Germinal center (tissue), 1 donor: Measurements from ENCODE around the gene BRI3.
"Not testable (repeated sequence)": the region's sequence is repeated elsewhere in the genome, so short reads cannot be mapped to it uniquely, and the experiment has no call there.

Experiments
- DNase-seq: peaks from one replicate; pipeline ENCODE4 v3.0.0; 2012; ENCODE audit warnings: mixed read lengths, low spot score

Gene BRI3

DNA sequence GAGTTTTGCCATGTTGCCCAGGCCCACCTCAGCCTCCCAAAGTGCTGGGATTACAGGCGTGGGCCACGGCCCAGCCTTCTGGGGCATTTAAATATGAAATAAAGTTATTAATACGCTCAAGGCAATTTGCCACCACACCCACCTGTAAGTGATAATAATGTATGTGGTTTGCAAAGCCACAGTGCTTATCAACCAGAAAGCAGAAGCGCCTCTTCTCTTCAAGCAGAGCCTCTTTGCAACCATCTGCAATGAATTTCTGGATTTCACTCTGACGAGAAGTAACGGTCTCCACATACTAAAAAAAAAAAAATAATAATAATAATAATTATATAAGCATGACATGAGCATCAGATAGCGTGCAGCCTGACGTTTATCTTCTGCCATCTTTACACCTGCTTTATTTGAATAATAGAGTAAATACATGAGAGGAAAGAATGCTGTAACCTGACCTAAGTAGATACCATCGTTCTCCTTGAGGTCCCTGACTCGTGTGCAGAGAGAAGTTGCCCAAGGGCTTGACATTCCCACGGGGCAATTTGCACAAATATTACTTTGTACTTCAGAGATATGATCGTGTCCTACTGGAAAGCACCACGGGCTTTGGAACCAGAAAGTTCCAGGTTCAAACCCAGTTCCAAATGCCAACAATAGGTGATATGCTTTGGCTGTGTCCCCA is 34.0 kb downstream of the BRI3 start:
- DNase-seq, result peak; percentile 70

DNA sequence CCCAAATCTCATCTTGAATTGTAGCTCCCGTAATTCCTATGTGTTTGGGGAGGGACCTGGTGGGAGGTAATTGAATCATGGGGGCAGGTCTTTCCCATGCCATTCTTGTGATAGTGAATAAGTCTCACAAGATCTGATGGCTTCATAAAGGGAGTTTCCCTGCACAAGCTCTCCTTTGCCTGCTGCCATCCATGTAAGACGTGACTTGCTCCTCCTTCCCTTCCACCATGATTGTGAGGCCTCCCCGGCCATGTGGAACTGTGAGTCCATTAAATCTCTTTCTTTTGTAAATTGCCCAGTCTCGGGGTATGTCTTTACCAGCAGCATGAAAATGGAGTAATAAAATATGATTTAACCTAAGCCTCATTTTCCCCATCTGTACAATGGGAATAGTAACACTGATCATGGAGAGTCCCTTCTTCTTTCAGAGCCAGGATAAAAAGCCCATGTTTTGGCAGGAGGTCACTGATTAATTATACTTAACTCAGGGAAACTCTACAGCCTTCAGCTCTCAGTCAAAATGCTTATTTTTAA is 34.6 kb downstream of the BRI3 start:
- not testable (repeated sequence) for DNase-seq

- DNase-seq, result no peak
Measured at GRCh38 chr7:98317366-98318040, 36.0 kb downstream of the BRI3 start.

- DNase-seq, result no peak
Measured at GRCh38 chr7:98319176-98319575, 37.7 kb downstream of the BRI3 start.

DNA sequence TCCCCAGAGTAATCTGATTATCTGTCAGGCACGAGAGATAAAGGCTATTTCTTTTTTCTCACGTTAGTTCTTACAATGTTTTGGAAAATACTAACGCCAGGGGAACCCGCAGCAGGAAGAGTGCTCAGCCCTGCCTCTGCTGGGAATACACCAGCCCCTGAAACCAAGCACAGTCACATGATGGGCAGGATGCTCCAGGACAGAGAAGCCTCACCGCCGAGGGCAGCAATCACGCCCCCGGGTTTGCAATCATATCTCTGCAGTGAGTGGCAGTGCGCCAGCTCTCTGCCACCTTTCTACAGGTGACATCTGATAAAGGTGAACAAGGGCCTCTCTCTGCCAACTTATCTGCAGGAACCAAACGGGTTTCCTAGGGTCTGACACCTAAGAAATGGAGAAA is 39.8 kb downstream of the BRI3 start:
- no peak for DNase-seq

GRCh38 chr7:98322331-98323270 is 41.1 kb downstream of the BRI3 start:
- DNase-seq, result no peak

GRCh38 chr7:98323597-98324322 is 42.3 kb downstream of the BRI3 start:
- DNase-seq, result no peak

- no peak for DNase-seq
Measured at GRCh38 chr7:98324782-98325181, 43.3 kb downstream of the BRI3 start.

GRCh38 chr7:98329100-98329790 is 47.8 kb downstream of the BRI3 start:
- DNase-seq, result no peak

DNA sequence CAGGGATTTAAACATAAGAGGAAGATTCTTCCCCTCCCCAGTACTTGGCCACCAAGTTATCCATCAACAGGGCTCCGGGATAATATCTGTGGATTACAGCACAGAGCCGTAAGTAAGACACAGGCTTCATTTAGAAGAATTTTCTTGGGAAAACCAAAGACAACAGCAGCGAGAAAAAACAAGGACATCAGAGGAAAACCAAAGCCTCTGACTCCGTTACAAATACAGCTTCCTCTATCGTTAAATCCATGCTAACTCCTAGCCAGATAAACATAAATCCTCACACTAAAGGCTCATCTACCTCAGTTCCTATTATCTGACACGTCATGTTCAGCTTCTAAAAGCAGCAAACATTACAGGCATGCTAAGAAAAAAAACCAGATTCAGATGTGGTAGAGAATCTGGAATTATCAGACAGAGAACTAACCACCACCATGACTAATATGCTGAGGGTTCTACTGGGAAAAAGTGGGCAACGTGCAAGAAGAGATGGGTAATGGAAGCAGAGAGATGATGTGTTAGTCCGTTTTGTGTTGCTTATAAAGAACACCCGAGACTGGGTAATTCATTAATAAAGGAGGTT is 48.4 kb downstream of the BRI3 start:
- no peak for DNase-seq

DNA sequence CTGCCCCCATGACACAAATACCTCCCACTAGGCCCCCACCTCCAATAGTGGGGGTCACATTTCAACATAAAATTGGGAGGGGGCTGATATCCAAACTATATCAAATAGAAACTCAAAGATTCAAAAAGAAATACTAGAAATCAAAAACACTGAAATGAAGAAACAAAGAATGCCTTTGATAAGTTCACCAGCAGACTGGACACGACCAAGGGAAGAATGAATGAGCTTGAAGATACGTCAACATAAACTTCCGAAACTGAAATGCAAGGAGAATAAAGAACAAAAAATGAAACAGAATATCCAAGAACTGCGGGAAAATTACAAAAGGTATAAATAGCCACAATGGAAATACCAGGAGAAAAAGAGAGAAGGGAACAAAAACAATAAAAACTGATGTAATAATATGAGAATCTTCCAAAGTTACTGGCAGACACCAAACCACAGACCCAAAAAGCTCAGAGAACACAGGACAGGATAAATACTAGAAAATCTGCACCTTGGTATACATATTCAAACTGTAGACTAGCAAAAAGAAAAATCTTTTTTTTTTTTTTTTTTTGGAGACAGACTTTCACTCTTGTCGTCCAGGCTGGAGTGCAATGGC is 49.5 kb downstream of the BRI3 start:
- no peak for DNase-seq

GRCh38 chr7:98334081-98334480 is 52.6 kb downstream of the BRI3 start:
- no peak for DNase-seq

DNA sequence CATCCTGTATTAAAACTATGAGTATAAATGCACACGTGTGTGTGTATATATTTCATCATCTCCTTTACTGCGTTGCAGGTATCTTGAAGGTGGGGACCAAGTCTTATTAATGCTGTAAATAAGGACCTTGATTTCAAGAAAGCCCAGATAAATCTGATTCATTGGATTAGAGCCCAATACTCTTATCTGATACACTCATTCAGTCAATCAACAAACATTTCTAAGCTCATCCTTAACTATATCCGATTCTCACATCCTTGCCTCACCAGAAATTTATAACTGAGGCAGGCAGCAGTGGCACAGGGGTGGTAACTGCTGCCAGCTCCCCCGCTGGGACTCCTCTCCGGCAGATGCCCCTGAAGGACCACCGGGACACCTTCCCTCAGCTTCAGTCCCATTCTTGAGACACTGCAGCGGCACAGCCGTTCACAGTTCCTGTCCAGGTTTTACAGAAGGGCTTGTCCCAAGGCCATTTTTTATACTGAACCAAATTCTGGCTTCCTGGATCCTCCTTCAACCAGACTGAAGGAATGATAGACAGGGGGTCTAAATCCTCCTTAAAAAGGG is 54.0 kb downstream of the BRI3 start:
- DNase-seq, result no peak

GRCh38 chr7:98338441-98338840 is 57.0 kb downstream of the BRI3 start:
- DNase-seq, result no peak

- no peak for DNase-seq
Measured at GRCh38 chr7:98339043-98339442, 57.6 kb downstream of the BRI3 start.

- DNase-seq, result no peak
Measured at GRCh38 chr7:98341106-98341505, 59.6 kb downstream of the BRI3 start.
